Measurements from ENCODE around the gene APOA1.

APOA1 gene

DNA sequence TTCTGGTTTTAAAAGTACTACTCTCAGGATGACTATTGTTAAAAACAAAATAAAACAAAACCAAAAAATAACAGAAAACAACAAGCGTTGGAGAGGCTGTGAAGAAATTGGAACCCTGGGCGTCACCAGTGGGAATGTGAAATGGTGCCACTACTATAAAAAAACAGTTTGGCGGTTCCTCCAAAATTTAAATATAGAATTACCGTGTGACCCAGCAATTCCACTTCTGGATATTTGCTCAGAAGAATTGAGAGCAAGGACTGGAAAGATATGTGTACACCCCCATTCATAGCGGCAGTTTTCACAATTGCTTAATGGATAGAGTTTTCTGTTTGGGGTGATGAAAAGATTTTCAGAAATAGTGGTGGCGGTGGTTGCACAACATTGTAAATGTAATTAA is 22.9 kb downstream of the APOA1 start:
- Histone ChIP-seq H3K4me1 (ENCODE audit: control insufficient read depth, insufficient read depth, low read length) (no peaks in the 10 kb centered on the region), H3K36me3 (ENCODE audit: control insufficient read depth in 2 of 2, insufficient read depth in 1 of 2, low read length in 2 of 2) (no peaks in the 10 kb centered on the region), H3K9me3 (ENCODE audit: control insufficient read depth, insufficient read depth, low read depth, low read length) (no peaks in the 10 kb centered on the region), H3K4me3 (ENCODE audit: low read depth, low read length) (no peak overlapping the region), H3K27ac (ENCODE audit: extremely low read depth, low read depth, low read length) (no peak overlapping the region)
- TF ChIP-seq, protein P1, sequence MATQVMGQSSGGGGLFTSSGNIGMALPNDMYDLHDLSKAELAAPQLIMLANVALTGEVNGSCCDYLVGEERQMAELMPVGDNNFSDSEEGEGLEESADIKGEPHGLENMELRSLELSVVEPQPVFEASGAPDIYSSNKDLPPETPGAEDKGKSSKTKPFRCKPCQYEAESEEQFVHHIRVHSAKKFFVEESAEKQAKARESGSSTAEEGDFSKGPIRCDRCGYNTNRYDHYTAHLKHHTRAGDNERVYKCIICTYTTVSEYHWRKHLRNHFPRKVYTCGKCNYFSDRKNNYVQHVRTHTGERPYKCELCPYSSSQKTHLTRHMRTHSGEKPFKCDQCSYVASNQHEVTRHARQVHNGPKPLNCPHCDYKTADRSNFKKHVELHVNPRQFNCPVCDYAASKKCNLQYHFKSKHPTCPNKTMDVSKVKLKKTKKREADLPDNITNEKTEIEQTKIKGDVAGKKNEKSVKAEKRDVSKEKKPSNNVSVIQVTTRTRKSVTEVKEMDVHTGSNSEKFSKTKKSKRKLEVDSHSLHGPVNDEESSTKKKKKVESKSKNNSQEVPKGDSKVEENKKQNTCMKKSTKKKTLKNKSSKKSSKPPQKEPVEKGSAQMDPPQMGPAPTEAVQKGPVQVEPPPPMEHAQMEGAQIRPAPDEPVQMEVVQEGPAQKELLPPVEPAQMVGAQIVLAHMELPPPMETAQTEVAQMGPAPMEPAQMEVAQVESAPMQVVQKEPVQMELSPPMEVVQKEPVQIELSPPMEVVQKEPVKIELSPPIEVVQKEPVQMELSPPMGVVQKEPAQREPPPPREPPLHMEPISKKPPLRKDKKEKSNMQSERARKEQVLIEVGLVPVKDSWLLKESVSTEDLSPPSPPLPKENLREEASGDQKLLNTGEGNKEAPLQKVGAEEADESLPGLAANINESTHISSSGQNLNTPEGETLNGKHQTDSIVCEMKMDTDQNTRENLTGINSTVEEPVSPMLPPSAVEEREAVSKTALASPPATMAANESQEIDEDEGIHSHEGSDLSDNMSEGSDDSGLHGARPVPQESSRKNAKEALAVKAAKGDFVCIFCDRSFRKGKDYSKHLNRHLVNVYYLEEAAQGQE (tag by site-specific recombination; IDR thresholded peaks at IDR 0.05) = no peak
- TF ChIP-seq ZNF664 (tag by site-specific recombination; IDR thresholded peaks at IDR 0.05) (no peak), ZNF768 (tag by site-specific recombination; IDR thresholded peaks at IDR 0.05) (no peak), ZSCAN5A (tag by site-specific recombination; IDR thresholded peaks at IDR 0.05) (no peak), ZNF561 (tag by site-specific recombination; IDR thresholded peaks at IDR 0.05; ENCODE audit: borderline replicate concordance) (no peak), ZSCAN30 (tag by site-specific recombination; IDR thresholded peaks at IDR 0.05) (no peak), ZNF747 (tag by site-specific recombination; IDR thresholded peaks at IDR 0.05) (no peak)
- TF ChIP-seq, protein P2, sequence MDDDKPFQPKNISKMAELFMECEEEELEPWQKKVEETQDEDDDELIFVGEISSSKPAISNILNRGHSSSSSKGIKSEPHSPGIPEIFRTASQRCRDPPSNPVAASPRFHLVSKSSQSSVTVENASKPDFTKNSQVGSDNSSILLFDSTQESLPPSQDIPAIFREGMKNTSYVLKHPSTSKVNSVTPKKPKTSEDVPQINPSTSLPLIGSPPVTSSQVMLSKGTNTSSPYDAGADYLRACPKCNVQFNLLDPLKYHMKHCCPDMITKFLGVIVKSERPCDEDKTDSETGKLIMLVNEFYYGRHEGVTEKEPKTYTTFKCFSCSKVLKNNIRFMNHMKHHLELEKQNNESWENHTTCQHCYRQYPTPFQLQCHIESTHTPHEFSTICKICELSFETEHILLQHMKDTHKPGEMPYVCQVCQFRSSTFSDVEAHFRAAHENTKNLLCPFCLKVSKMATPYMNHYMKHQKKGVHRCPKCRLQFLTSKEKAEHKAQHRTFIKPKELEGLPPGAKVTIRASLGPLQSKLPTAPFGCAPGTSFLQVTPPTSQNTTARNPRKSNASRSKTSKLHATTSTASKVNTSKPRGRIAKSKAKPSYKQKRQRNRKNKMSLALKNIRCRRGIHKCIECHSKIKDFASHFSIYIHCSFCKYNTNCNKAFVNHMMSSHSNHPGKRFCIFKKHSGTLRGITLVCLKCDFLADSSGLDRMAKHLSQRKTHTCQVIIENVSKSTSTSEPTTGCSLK (tag by site-specific recombination; IDR thresholded peaks at IDR 0.05) = no peak
- CTCF ChIA-PET = interaction anchor here (2.4 kb wide), 1 partner anchor 21 kb away, joined by 19 read pairs; no protein-coding TSS in a partner anchor
- POLR2A ChIA-PET = no interaction called here

DNA sequence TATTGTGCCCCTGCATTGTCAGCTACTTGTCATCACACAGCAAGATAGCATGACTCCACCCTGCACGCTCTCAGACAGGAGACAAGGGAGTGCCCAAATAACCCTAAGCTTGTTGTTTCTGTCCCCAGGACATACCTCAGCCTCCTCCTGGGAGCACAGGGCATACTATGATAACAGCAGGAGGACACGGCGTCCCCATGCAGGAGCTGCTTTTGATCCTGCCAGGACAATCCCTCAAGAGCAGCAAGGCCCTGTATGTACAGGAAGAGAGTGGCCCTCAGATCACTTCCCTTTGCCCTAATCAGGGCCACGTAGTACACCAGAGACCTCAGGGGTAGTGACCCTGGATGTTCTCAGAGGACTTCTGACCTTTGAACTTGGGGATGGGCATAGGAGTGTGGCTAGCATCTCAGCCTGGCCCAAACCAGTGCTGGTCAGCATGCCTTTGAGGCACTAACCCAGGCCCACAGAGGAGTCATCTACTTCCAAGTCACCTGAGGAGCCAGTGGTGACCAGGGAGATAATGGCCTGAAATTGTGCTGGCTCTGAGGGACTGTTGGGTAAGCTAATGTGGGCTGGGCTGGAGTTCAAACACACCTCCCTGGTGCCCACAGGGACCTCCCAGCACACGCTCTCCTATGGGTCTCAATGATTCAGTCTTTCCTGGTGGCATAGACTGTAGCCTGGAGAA is 23.5 kb downstream of the APOA1 start:
- Histone ChIP-seq H3K9me3 (ENCODE audit: control insufficient read depth, insufficient read depth, low read depth, low read length) (no peaks in the 10 kb centered on the region), H3K4me1 (ENCODE audit: control insufficient read depth, insufficient read depth, low read length) (no peaks in the 10 kb centered on the region), H3K4me3 (ENCODE audit: low read depth, low read length) (no peak overlapping the region), H3K27ac (ENCODE audit: extremely low read depth, low read depth, low read length) (no peak overlapping the region), H3K36me3 (ENCODE audit: control insufficient read depth in 2 of 2, insufficient read depth in 1 of 2, low read length in 2 of 2) (no peaks in the 10 kb centered on the region)
- ChIA-PET POLR2A (interaction anchor here (0.6 kb wide), 1 partner anchor 104 kb away, joined by 3 read pairs; no protein-coding TSS in a partner anchor), CTCF (interaction anchor here (1.7 to 2.4 kb wide), 3 partner anchors 20 to 23 kb away, joined by 4 to 19 read pairs (median 15); no protein-coding TSS in a partner anchor)
- TF ChIP-seq ZIC2 (tag by site-specific recombination; IDR thresholded peaks at IDR 0.05) (peak; percentile 55), ZNF366 (tag by site-specific recombination; conservative IDR thresholded peaks at IDR 0.05) (no peak)

DNA sequence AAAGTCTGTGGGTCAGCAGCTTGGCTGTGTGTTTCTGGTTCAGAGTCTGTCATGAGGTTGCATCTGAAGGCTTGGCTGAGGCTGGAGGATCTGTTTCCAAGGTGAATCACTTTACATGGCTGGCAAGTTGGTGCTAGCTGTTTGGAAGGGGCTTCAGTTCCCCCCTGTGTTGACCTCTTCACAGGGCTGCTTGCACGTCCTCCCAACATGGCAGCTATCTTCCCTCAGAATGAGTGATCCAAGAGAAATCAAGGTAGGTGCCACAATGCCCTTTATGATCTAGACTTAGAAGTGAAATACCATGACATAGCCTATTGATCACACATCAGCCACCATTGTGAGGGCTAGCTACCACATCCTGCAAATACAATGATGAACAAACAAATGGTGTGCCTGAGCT is 24.3 kb downstream of the APOA1 start:
- ChIA-PET POLR2A (no interaction called here), CTCF (interaction anchor here (0.6 to 2.4 kb wide), 5 partner anchors 19 to 1230 kb away, joined by 3 to 19 read pairs (median 4); no protein-coding TSS in a partner anchor)
- no peaks in the 10 kb centered on the region for H3K36me3 ChIP-seq (ENCODE audit: control insufficient read depth in 2 of 2, insufficient read depth in 1 of 2, low read length in 2 of 2)
- no peak overlapping the region for H3K4me3 ChIP-seq (ENCODE audit: low read depth, low read length)
- no peak for TF ChIP-seq ZNF658 (tag by site-specific recombination; IDR thresholded peaks at IDR 0.05)
- no peak for TF ChIP-seq ZNF26 (tag by site-specific recombination; IDR thresholded peaks at IDR 0.05)
- no peak for TF ChIP-seq ZNF837 (tag by site-specific recombination; IDR thresholded peaks at IDR 0.05)
- no peak for TF ChIP-seq ZNF791 (tag by site-specific recombination; IDR thresholded peaks at IDR 0.05)
- no peak for TF ChIP-seq ZSCAN16 (tag by site-specific recombination; IDR thresholded peaks at IDR 0.05)
- TF ChIP-seq, protein P3, sequence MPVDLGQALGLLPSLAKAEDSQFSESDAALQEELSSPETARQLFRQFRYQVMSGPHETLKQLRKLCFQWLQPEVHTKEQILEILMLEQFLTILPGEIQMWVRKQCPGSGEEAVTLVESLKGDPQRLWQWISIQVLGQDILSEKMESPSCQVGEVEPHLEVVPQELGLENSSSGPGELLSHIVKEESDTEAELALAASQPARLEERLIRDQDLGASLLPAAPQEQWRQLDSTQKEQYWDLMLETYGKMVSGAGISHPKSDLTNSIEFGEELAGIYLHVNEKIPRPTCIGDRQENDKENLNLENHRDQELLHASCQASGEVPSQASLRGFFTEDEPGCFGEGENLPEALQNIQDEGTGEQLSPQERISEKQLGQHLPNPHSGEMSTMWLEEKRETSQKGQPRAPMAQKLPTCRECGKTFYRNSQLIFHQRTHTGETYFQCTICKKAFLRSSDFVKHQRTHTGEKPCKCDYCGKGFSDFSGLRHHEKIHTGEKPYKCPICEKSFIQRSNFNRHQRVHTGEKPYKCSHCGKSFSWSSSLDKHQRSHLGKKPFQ (tag by site-specific recombination; IDR thresholded peaks at IDR 0.05) = no peak
- H3K9me3 ChIP-seq (ENCODE audit: control insufficient read depth, insufficient read depth, low read depth, low read length) = no peaks in the 10 kb centered on the region
- H3K4me1 ChIP-seq (ENCODE audit: control insufficient read depth, insufficient read depth, low read length) = no peaks in the 10 kb centered on the region
- no peak overlapping the region for H3K27ac ChIP-seq (ENCODE audit: extremely low read depth, low read depth, low read length)
